Measurements from ENCODE around the gene DDX54.

Gene DDX54, protein sequence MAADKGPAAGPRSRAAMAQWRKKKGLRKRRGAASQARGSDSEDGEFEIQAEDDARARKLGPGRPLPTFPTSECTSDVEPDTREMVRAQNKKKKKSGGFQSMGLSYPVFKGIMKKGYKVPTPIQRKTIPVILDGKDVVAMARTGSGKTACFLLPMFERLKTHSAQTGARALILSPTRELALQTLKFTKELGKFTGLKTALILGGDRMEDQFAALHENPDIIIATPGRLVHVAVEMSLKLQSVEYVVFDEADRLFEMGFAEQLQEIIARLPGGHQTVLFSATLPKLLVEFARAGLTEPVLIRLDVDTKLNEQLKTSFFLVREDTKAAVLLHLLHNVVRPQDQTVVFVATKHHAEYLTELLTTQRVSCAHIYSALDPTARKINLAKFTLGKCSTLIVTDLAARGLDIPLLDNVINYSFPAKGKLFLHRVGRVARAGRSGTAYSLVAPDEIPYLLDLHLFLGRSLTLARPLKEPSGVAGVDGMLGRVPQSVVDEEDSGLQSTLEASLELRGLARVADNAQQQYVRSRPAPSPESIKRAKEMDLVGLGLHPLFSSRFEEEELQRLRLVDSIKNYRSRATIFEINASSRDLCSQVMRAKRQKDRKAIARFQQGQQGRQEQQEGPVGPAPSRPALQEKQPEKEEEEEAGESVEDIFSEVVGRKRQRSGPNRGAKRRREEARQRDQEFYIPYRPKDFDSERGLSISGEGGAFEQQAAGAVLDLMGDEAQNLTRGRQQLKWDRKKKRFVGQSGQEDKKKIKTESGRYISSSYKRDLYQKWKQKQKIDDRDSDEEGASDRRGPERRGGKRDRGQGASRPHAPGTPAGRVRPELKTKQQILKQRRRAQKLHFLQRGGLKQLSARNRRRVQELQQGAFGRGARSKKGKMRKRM

DNA sequence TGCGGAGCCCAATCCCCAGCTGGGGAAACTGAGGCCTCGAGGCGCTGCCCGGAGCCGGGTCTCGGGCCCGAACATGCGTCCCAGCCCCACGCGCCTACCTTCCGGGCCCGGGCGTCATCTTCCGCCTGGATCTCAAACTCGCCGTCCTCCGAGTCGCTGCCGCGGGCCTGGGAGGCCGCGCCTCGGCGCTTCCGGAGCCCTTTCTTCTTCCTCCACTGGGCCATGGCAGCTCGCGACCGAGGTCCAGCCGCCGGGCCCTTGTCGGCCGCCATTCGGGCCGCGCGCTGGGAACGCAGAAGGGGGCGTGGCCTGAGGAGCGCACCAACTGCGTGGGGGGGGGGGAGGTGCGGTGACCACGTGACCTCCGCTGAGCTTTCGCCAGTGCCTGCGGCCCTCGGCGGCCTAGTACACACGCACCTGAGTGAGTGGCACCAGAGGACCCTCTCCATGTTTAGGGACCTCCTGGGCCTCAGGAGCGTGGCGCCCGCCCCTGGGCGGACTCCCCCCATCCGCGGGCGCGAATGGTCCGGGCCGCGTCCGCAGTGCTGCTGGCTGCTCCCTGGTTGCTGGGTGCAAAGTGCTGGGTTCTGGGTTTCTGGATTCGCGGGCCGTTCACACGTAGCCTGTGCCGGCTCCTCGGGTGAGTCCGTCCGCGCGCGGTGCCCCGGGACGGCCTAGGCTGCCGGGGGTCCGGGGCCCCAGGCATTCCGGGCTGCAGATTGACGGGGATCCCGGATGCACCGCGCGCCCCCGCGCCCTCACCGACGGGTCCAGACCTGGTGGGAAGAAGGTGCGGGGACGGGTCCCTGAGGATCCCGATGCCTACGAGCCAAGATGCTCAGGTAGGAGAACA lies at the start of gene DDX54, which contains the start of gene RITA1:
Gene DDX54 (minus strand): TSS at position 299 of the 853 bp plus-strand sequence. CDS start 27 bp downstream, at position 272.
Gene RITA1 (plus strand): TSS at position 542 of the 853 bp plus-strand sequence. CDS start 1,026 bp downstream, outside the sequence.
- Mint-ChIP-seq H3K27ac (peak within 1 kb of the TSS; percentile 96), H3K27me3 (no peaks in the 10 kb centered on the region), H3K4me1 (peaks cover 40% of the 10 kb centered on the region), H3K4me3 (peak within 1 kb of the TSS; percentile 97), H3K36me3 (peaks cover 10% of the 10 kb centered on the region), H3K9me3 (no peaks in the 10 kb centered on the region)

DNA sequence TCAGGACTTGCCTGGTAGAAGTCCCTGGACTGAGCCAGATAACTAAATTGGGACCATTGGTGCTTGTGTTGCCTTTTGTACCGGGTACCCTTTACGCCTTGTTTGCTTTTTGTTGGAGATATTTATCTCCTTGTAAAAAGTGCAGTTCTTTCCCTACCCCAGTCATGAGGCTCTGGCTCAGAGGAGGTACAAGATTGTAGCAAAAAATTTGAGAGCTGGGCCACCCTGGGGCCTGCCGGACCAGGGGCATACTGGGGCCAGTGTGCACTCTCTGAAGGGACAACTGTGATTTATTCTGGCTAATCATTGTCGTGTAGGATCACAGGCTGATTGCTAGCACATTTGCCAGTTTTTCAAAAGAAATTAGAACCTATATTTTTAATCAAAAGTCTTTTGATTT lies 49.2 kb upstream of the DDX54 start:
- no peaks in the 10 kb centered on the region for H3K9me3 Mint-ChIP-seq
- H3K4me3 Mint-ChIP-seq, result no peak overlapping the region
- H3K4me1 Mint-ChIP-seq, result peaks cover 64% of the 10 kb centered on the region
- peaks cover 7% of the 10 kb centered on the region for H3K36me3 Mint-ChIP-seq
- H3K27me3 Mint-ChIP-seq, result no peaks in the 10 kb centered on the region
- no peak overlapping the region for H3K27ac Mint-ChIP-seq

DNA sequence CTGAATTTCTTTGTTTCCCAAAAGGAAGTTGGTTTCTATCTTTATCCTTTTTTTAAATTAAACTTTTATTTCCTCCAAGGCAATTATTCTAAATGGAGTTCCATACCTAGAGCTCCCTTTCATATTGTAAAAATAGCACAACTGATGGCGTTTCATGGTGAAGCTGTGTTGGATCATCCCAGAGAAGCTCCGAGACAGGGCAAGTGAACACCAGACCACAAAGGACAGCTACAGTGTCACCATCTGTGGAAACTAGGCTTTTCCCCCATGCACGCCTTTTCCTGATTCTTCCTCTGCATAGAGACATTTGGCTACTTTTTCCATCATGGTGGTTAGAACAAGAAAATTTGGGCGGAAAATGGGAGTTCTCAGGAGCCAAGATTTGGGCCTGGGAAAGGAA lies 48.7 kb upstream of the DDX54 start:
- Mint-ChIP-seq H3K4me1 (peaks cover 63% of the 10 kb centered on the region), H3K36me3 (peaks cover 5% of the 10 kb centered on the region), H3K27me3 (no peaks in the 10 kb centered on the region), H3K9me3 (no peaks in the 10 kb centered on the region), H3K27ac (peak overlapping the region; percentile 91), H3K4me3 (no peak overlapping the region)

DNA sequence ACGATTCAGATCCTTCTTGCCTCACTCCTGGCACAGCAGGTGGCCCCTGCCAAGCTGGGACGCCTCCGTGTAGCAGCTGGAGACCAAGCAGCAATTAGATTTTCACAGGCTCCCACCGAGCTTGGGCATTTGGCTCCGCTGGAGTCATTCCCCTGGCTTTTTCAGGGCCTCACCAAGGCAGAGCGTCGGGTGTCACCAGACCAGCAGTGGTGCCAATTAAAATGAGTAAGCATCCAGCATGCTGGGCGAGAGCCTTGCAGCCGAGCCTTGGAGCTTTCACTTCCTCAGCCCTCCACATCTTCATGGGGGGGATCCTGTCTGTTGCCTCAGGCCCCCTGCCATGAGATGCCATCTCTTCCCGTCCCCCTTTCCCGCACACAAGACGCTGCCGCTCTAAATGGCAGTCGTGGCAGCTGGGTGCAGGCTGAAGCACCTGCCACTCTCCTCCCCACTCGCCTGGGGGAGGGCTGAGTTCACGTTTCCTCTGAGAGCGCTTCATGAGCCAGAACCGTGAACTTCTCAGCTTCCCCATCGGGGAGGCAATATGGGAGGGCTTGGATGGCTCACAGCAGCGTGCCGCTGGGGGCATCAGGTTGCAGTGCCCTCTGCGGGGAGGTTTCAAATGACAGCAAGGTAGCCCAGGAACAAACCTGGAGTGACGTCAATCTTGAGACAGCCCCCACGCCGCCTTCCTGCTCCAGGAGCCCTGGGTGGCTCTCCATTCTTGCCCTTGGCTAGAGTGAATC lies 47.7 kb upstream of the DDX54 start:
- peaks cover 70% of the 10 kb centered on the region for H3K4me1 Mint-ChIP-seq

DNA sequence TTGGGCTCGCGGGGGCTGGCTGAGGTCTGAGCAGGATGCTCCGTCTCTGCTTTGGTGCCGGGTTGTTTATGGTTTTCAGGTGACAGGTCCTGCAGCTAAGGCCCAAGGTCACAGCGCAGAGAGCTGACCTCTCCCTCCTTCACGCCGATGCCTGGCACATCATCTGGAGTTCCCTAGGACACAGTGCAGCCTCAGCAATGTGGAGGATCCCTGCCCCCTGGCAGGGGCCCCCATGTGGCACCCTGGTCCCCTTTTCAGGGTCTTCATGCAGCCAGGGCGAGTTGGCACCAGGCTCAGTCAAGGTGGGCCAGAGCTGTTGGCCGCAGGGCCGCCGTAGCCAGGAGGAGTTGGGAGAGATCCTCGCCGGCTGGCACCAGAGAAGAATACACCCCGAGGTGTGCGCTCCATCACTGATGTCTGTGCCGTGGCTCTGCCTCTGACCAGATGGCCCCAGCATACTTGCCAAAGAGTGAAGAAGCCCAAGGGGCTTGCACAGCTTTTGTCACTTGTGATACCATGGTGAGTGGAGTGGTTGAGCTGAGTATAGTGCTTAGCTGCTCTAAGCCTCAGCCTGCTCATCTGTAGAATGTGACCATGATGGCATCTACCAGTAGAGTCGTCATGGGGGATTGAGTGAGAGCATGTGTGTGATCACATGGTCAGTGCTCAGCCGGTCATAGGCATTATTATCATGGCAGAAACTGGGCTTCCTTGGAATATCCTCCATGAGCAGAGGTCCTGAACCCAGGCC lies 47.0 kb upstream of the DDX54 start:
- Mint-ChIP-seq H3K27me3 (no peaks in the 10 kb centered on the region), H3K27ac (peak overlapping the region; percentile 55), H3K4me1 (peaks cover 76% of the 10 kb centered on the region), H3K36me3 (peaks cover 5% of the 10 kb centered on the region), H3K9me3 (no peaks in the 10 kb centered on the region), H3K4me3 (peak overlapping the region; percentile 86)

More for the DNA sequence above, 47.7 kb upstream of the DDX54 start:
- Mint-ChIP-seq H3K27me3 (no peaks in the 10 kb centered on the region), H3K9me3 (no peaks in the 10 kb centered on the region), H3K4me3 (peak overlapping the region; percentile 86), H3K27ac (peak overlapping the region; percentile 91), H3K36me3 (peaks cover 5% of the 10 kb centered on the region)

DNA sequence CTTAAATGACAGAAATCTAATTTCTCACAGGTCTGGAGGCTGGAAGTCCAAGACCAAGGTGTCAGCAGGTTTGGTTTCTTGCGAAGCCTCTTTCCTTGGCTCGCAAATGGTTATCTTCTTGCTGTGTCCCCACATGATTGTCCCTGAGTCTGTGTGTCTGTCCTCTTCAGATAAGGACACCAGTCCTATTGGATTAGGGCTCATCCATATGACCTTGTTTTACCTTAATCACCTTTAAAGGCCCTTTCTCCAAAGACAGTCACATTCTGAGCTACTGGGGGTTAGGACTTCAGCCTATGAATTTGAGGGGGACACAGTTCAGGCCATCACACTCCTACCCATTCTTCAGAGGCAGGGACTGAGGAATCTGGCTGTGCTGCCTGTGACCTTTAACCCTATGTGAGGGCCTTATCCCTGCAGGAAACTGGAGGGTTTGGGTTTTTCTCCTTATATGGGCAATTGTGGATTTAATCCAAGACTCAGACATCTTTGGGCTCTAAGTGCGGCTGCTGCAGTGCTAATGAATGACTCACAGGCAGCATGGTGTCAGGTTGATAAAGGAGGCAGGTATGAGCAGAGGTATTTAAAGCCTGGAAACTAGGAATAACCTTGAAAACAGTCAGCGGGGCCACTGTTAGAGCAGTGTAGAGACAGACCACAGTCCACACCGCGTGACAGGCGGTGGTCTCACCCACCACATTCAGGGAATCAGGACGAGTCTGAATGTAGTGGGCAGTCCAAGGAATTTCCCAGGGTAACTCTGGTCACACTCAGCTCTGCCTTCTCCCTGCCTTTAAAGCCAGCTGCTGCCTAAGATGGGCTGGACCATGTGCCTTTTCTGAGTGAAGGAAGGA lies 46.2 kb upstream of the DDX54 start:
- Mint-ChIP-seq H3K4me1 (peaks cover 76% of the 10 kb centered on the region), H3K36me3 (peaks cover 5% of the 10 kb centered on the region), H3K4me3 (no peak overlapping the region), H3K27ac (no peak overlapping the region), H3K27me3 (no peaks in the 10 kb centered on the region), H3K9me3 (no peaks in the 10 kb centered on the region)

DNA sequence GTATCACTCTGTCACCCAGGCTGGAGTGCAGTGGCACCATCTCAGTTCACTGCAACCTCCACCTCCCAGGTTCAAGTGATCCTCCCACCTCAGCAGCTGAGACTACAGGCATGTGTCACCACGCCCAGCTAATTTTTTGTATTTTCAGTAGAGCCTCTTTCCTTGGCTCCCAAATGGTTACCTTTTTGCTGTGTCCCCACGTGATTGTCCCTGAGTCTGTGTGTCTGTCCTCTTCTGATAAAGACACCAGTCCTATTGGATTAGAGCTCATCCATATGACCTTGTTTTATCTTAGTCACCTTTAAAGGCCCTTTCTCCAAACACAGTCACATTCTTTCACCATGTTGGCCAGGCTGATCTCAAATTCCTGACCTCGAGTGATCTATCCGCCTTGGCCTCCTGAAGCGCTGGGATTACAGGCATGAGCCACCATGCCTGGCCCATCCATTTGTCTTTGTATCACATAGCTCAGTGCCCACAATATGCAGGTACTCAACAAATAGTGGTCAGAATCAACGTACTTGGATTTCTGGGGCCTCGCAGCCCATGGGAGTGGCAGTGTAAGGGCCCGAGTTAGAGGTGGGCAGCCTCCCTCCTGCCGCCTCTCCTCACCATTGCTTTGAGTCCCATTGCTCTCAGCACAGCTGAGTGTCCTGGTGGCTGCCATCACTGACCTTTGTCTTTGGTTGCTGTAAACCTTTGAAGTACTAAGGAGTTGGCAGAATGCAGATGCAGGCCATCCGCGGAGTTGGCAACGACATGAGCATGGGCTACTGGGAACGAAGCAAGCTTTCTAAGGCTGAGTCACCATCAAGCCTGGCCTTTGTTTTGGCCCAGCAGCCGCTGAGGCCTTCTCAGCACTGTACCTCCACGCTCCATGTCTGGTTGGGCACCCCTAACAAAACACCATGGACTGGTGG lies 45.3 kb upstream of the DDX54 start:
- no peaks in the 10 kb centered on the region for H3K9me3 Mint-ChIP-seq
- peaks cover 5% of the 10 kb centered on the region for H3K36me3 Mint-ChIP-seq
- H3K4me3 Mint-ChIP-seq, result peak overlapping the region; percentile 49
- H3K4me1 Mint-ChIP-seq, result peaks cover 68% of the 10 kb centered on the region
- H3K27me3 Mint-ChIP-seq, result no peaks in the 10 kb centered on the region
- peak overlapping the region; percentile 94 for H3K27ac Mint-ChIP-seq

DNA sequence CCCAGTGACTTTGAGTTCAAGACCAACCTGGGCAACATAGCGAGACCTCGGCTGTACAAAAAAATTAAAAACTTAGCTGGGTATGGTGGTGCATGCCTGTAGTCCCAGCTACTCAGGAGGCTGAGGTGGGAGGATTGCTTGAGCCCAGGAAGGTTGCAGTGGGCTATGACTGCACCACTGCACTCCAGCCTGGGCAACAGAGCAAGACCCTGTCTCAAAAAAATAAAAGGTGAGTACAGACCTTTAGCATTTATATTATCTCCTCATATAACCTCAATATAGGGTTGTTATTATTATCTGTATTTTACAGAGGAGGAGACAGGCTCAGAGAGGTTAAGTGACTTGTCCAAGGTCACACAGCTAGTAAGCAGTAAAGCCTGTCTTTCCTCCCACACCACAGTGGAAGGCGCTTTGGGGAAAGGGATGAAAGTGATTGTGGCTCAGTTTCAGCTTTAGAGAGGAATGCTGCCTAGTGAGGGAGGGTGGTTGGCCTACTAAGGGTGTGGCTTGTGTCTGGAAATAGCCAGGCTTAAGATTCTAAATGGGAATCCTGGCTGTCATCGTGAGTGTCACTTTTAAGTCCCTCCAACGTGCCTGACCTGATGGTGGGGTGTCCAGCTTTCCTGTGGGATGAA lies 43.2 kb upstream of the DDX54 start:
- peak overlapping the region; percentile 84 for H3K27ac Mint-ChIP-seq
- no peak overlapping the region for H3K4me3 Mint-ChIP-seq
- no peaks in the 10 kb centered on the region for H3K27me3 Mint-ChIP-seq
- peaks cover 5% of the 10 kb centered on the region for H3K36me3 Mint-ChIP-seq
- H3K4me1 Mint-ChIP-seq, result peaks cover 59% of the 10 kb centered on the region
- H3K9me3 Mint-ChIP-seq, result no peaks in the 10 kb centered on the region

DNA sequence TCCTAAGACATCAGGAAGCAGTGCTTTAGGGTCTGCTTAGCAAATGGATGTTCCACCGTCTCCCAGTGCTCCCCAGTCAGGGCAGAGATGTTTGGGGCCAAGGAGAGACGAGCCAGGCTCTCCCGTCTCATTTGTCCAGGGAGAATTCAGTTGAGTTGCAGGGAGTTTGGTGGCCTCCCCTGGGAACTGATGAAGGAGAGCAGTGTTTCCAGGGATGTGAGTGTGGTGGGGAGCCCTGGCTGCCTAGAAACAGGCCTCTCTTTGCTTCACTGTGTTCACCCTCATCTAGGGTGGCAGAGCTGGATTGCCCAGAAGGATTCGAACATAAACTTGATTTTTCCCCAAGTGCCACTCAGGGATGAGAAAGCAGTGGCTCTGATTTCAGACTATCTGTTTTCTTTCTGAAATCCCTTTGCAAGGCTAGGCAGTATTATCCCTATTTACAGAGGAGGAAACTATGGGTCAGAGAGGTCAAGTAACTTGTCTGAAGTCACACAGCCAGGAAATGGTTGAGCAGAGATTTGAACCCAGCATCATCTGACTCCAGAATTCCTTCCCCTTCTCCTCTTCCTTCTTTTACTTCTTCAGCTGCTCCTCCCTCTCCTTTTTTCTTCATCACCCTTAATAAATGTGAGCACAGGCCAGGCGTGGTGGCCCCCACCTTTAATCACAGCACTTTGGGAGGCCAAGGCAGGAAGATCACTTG lies 42.6 kb upstream of the DDX54 start:
- Mint-ChIP-seq H3K9me3 (no peaks in the 10 kb centered on the region), H3K4me1 (peaks cover 57% of the 10 kb centered on the region), H3K36me3 (peaks cover 3% of the 10 kb centered on the region), H3K27ac (peak overlapping the region; percentile 12), H3K27me3 (no peaks in the 10 kb centered on the region), H3K4me3 (no peak overlapping the region)

DNA sequence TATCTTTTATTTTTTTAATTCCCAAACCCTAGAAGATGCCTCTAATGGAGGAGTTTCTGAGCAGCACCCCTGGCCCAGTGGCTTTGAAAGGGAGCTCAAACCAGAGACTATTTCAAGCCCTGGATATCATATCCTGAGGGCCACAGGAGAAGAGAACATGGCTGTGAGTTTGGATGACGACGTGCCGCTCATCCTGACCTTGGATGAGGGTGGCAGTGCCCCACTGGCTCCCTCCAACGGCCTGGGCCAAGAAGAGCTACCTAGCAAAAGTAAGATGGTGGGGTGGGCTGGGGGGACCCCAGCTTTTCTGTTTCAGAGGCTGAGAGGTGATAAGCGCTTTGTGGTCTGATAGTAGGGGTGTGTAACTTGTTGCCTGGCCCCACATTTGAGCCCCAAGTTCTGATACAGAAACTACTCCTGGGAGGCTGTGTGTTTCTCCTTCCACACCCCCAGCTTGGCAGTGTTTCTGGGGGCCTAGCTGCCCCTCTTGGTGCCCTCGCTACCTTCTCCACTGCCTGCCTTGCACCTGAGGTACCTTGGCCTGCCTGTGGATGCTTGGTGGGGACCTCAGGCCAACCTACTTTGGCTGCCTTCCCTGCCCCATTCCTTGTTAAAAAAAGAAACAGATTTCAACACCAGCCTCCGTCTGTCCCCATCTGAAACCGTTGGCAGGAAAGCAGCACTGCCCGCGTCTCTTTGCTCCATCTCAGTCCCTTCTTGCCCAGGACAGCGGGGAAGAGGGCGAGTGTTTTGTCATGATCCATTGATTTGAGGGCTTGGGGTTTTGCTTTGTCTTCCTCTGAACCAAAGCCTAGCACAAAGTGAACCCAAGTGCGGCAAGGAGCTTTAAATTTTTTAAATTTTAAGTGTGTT lies 41.7 kb upstream of the DDX54 start:
- Mint-ChIP-seq H3K27ac (no peak overlapping the region), H3K9me3 (no peaks in the 10 kb centered on the region), H3K4me3 (no peak overlapping the region), H3K27me3 (no peaks in the 10 kb centered on the region), H3K4me1 (peaks cover 62% of the 10 kb centered on the region), H3K36me3 (peaks cover 3% of the 10 kb centered on the region)

DNA sequence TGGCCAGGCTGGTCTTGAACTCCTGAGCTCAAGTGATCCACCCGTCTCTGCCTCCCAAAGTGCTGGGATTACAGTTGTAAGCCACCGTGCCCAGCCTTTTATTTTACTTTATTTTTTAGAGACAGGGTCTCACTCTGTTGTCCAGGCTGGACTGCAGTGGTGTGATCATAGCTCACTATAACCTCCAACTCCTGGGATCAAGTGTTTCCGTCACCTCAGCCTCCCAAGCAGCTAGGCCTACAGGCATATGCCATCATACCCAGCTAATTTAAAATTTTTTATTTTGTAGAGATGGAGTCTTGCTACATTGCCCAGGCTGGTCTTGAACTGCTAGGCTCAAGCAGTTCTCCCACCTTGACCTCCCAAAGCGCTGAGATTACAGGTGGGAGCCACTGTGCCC lies 39.7 kb upstream of the DDX54 start:
- Mint-ChIP-seq H3K4me3 (no peak overlapping the region), H3K27ac (no peak overlapping the region), H3K36me3 (peaks cover 2% of the 10 kb centered on the region), H3K4me1 (peaks cover 57% of the 10 kb centered on the region), H3K27me3 (no peaks in the 10 kb centered on the region), H3K9me3 (no peaks in the 10 kb centered on the region)
